NCI-H345 treated with DMSO at 0.1 percent for 48 hours (cell line): Measurements from ENCODE around the gene DDX20.

Experiments
- DNase-seq: peaks from one replicate; lab custom pipeline; 2025; ENCODE audit not compliant: unreplicated experiment; lab: John Stamatoyannopoulos, UW

The DDX20 gene

DNA sequence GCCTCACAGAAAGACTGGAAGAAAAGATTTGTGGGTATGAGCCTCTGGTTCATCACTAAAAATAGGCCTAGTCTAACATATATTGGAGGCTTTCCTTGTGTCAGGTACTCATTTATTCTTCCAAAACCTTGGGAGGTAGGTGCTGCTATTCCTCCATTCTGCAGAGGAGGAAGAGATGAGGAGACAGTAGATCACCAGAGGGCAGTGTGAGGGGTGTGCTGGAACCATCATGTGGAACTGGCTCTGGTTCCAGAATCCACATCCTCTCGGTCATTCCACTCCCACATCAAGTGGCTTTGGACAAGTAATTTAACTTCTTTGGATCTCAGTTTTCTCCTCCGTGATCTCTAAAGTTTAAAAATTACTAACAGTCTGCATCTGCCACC is 9.1 kb upstream of the DDX20 start:
- DNase-seq = no peak

DNA sequence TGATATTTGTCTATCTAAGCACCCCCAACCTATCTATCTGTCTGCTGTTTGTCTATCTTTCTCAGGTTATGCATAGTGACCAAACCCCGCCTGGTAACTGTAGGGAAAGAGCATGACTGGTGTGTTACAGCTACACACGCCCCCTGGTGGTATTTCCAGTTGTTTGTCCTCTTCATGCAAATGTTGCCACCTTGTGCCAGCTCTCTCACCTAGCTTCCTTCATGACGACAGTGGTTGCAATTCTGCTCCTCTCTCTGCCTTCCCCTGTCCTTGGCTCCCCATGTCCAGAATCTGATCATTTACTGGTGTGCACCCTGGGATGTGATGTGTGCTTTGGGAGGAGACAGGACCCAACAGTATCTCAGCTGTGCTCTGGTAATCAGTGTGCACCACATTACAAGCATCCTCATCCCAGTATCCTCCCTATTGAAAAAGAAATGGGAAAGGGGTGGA is 8.4 kb upstream of the DDX20 start:
- DNase-seq = no peak

DNA sequence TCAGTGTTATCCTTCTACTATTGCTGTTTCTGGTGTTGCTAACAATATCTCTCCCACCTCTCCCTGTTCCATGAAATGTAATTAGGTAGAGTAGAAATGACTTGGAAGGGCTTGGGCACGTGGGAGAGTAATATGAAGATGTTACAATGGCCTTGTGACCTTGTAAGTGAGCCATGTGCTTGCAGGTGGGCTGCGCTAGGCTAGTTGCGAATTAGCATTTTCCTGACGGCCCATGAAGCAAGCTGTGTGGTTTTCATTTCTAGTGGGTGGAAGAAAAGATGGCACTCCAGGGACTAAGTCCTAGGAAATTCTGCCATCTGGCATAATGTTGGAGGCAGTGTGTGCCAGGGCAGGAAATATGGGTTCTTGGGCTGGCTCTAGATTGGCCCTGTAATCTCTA is 7.8 kb upstream of the DDX20 start:
- no peak for DNase-seq

DNA sequence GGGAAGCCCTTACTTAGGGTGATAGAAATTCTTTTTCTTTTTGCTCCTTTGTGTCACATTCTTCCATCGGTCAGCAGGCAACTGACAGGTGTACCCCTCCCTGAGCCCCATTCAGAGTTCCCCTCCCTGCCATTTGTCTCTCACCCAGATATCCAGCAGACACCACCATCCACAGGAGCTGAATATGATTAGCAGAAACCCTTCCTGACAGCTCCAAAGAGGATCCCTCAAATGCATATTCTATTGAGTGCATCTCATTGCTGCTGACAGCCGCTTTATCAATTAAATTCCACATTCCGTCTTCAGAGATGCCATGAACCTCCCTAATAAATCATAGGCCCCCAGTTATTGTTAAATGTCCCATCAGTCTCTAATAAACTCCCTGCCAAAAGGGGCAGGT is 6.1 kb upstream of the DDX20 start:
- no peak for DNase-seq

DNA sequence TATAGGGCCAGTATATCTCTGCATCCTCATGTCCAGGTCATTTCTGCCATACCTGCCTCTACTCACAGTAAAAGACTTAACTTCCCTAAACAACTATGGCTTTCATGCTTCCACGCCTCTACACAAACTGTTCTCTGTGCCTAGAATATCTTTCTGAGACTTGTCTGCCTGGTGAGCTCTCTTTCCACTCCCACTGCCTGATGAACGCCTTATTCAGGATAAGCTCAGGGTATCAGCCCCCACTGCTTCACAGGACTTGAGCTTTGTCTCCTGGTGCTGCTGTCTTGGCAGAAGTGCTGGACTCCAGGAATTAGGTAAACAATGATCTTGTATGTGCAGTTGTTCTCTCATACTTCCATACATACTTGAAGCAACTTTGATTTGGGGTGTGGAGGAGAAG is 4.8 kb upstream of the DDX20 start:
- DNase-seq = no peak

DNA sequence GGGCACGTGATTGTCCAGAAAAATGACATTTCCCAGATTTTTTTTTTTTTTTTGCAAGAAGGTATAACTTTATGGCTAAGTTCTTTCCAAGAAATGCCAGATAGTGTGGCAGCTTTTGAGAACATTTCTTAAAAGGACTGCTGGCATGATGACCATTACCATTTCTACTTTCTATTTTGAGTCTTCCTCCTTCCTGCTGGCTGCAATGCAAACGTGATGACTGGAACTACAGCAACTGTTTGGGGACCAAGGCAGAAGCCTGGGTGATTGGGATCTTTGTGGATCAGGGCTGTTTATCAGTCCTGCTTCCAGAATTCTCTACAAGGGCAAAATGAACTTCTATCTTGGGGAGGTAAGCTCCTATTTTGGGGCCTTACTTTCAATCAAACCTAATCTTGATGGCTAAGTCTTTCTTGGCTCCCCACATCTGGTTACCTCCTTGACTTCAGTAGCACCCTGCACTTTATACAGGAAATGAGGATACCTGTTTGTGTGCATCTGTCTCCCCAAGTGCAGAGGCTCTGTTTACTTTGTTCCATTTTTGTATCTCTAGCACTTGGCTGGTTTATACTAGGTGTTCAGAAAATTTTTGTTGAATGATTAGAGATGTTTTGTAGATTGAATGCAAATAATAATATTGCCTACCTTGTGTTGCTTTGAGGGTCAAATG is 3.7 kb upstream of the DDX20 start:
- DNase-seq = no peak

DNA sequence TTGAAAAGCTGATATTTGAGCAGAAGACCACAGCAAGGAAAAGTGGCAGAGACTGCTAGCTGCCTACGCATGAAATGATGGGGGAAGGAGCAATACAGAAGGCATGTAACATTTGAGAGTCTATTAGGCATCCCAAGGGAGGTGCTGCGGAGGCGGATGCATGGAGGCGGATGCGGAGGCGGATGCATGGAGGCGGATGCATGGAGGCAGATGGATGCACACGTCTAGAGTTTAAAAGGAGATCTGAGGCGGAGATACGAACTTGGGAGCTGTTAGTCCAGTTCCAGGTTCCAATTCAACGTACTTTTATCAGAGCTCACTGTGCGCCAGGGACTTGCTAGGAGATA is 744 bp upstream of the DDX20 start:
- DNase-seq = peak; percentile 42

DNA sequence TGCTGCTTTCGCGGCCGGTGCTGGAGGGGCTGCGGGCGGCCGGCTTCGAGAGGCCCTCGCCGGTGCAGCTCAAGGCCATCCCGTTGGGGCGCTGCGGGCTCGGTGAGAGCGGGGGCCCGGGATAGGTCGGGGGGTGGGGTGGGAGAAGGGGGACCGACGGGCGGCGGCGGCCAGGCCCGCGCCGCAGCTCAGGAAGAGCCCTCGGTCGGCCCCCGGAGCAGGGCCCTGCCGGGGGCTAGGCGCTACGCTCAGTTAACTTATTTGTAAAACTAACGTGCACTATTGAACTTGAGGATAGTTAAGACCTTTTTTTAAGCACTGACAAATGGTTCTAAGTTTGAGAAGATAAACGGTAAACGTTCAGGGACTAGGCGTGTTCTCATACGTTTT is 418 bp downstream of the DDX20 start:
- no peak for DNase-seq

DNA sequence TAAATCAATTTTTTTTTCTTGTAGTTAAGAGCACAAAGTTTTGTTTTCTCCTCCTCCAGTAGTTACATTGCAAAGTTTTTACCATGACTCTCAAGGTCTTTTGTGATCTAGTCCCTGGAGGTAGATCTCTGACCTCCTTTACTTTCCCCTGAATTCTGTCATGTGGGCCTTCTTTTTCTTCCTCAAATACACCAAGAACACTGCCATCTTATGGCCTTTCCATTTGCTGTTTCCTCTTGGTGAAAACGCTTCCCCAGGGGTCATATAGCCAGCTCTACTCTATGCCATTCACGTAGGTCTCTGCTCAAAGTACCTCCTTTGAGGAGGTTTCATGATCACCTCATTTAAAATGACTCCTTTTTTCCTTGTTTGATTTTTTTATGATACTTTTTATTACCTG is 2.7 kb downstream of the DDX20 start:
- no peak for DNase-seq

DNA sequence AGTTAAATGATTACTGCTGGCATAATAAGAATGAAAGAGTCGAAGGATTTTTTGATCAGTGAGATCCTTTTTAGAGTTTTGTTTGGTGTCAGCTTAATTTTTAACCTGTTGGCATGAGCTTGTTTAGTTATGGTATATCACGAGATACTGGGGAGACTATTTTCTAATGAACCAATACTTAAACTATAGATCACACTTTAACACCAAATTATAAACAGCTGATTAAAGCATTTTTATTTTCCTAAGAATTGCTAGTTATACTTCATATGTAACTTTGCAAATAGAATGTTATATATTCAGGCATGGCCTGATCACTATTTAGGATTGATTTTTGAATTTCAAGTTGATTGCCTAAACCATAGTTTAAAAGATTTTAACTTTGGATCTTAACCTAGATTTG is 6.0 kb downstream of the DDX20 start:
- no peak for DNase-seq

DNA sequence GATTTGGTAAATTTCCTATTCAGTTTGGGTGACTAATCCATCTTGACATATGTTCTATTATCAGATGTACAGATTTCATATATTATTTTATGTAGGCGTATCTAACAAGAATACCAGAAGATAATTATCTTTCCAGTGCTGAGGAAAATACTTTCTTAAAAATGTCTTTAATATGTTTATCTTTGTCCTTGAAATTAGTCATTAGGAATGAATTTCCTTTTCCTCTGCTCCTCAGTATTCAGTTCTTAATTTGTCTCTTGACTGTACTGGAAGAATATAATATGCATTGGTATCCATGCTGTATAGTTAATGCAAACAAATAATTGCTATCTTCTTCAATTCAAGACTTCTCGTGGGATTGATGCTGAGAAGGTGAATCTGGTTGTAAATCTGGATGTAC is 6.6 kb downstream of the DDX20 start:
- DNase-seq = no peak

DNA sequence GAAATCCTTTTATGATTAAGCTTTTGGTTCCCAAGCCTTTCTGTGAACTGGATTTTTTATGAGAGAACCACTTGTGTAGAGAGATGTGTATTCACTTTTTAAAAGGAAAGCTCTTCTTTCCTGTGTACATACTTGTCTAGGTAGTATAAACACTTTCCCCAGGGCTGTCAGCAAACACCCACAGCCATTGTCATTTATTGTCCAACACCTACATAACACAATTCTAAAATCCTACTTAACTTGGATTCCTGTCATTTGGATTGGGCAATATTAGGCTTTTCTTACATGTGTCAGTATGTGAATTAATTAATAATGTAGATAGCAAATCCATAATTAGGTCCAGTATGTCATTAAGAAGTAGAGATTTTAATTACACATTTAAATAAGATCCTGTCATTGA is 12.3 kb downstream of the DDX20 start:
- DNase-seq = no peak

DNA sequence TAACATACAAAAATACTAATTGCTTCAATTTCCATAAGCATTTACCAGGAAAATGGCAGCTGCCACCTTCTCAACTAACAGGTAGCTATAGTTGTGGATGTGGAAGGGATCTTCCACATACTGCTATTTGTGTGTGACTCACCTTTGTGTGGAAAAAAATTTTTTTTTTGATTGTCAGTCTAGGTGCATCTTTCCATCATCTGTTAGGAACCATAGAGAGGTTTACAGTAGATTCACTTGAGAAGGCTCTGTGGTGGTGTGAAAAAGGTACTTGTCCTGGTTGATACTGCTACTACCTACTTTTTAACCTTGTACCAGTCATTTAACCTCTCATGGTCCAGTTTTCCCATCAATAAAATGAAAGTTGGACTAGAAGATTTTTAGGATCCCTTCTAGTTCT is 12.9 kb downstream of the DDX20 start:
- DNase-seq = no peak

DNA sequence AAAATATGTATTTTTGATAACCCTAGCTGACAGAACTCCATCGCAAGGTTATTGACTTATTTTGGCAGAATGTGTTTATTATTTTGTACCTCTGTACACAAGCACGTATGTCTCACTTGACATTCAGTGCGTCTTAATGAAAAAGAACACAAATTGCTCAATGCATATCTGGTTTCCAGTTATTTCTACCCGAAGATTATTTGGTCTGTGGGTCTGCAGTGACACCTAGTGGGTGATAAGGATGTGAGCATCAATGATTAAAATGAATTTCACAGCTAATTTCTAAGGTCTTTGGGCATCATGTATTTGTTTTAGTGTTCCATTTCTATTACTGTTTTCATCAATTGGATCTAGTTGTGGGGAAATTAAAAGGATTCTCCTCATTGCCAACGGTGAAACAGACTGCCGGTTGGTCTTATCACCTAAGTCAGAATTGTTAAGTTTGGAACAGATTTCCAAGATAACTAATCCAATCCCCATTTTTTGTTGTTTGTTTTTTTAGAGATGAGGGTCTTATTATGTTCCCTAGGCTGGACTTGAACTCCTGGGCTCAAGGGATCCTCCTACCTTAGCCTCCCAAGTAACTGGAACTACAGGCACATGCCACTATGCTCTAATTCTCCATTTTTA is 13.9 kb downstream of the DDX20 start:
- DNase-seq = peak; percentile 35

DNA sequence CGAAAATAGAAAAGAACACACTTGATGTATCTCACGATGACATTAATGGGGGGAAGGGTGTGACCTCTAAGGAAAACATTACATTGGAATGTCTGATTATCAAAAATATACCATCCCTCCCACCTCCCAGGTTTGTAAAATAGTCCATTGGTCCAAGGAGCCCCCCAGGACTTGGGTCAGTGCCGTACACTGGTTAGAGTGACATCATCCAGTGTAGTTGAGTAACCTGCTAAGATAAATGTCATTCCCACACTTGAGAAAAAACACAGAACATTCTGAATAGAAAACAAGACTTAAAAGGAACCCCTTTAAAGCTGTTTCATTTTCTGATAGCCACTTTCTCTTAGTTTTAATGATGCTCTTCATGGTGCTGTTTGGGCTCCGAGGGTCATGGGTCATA is 15.2 kb downstream of the DDX20 start:
- no peak for DNase-seq

DNA sequence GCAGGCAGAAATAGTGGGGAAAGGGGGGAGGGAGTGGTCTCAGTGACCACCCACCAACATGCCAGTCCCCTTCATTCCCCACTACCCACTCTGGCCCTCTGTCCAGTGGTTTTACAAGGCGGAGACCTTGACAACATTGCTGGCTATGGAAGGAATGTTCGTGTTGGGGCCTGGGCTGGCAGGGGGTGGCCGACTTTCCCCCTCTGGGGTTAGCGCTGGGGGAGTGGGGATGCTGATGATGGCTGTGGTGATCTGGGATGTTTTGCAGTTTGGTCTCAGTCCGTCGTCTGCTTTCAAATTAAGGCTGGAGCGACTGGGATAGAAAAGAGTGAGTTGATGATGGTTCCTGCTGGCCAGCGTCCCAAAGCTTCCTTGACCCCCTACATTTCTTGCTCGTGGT is 20.3 kb downstream of the DDX20 start:
- DNase-seq = no peak

DNA sequence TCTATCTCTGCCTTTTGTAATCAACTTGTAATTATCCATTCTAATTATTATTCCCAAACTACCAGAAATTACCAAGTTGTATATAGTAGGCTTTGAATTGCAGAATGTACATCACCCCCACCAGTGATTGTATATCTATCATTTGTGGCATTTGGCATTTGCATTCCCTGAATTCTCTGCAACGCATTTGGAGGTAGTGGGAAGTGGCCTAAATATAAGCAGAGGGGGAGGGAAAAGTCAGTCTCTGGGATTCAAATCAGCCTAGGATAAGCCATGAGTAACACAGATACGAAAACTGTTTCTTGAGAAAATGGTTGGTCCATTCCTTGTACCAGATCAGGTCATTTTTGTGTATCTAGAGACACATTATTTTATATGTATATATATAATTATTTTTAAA is 20.7 kb downstream of the DDX20 start:
- DNase-seq = no peak

DNA sequence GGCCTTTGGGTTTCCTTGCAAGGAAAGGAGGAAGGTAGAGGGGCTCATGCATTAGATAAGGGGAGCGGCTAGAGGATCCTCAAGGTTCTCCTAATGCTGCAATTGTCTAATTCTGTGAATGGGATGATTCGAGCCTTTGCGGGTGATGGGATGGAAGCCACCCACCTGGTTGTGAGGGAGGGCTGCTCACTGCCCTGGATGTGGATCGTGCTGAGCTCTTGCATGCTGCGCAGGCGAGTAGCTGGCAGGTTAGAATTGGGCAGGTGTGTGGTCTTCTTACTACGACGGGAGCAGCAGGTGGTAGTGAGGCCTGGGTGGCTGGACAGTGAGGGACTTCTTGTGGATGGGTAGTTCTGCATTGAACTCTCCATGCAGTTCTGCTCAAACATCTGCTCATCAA is 21.2 kb downstream of the DDX20 start:
- DNase-seq = no peak

DNA sequence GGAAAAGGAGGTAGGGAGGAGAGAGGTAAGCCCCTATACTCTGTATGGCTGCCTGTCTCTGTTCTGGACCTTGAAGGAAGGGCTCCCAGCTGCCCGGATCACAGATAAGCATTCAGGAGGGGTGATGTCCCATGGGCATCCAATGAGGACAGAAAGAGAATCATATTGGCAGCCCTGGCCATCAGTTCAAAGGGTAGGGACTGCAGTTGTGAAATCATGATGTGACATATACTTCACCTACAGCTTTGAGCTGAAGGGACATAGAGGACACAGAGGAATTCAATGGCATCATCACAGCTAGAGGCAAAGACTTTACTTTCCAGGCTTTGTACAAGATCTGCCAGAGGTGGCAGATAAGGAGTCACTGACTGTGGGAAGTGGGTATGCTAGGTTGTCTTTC is 21.6 kb downstream of the DDX20 start:
- DNase-seq = no peak

DNA sequence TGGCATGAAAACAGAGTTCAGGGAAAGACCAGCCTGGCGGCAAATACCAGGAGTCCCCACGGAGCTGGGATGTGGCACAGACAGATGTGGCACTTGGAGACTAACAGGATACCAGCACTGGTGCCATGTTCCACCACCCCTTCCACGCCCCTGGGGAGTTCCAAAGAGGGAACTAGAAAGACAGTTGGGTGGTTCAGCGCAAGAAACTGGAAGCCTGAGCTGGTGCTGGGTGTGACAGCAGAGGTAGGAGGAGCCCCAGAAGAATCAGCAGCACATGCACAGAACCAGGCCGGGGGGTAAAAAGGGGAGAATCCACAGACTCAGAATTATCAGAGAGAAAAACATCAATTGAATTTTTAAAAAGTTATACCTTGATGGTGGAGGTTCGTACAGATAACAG is 22.4 kb downstream of the DDX20 start:
- DNase-seq = no peak

DNA sequence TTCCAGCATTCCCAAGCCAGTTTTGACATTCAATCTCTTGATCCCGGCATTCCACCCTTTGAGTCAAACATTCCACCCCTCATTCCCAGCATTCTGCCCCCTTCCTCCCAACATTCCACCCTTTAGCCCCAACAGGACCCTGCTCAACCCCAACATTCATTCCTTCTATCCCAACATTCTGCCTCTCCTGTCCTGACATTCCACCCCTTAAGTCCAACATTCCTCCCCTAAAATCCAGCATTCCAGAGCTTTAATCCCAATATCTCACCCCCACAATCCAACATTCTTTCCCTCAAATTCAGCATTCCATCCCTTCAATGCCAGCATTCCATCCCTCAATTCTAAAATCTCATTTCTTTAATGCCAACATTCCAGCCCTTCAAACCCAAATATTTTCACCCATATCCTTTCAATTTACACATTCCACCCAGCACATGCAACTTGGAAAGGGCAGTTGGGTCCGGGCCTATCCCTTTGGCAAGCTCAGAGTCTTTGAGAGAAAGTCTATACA is 22.9 kb downstream of the DDX20 start:
- no peak for DNase-seq

DNA sequence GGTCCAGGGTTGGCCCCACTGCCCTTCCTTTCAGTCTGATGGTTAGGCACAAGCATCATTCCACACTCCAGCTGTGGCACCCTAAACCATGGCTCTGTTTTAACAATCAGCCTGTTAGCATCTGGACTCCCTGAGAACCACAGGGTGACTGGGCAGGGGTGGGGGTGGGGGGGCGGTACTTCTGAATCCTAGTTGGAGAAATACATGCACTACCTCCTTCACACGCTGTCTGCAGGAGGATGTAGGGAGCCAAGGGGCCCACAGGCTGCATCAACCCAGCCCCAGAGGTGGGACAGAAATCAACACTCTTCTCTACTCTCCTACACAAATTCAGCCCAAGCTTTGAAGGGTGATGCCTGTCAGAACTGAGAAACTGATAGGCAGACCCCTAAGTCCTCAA is 23.8 kb downstream of the DDX20 start:
- DNase-seq = no peak

DNA sequence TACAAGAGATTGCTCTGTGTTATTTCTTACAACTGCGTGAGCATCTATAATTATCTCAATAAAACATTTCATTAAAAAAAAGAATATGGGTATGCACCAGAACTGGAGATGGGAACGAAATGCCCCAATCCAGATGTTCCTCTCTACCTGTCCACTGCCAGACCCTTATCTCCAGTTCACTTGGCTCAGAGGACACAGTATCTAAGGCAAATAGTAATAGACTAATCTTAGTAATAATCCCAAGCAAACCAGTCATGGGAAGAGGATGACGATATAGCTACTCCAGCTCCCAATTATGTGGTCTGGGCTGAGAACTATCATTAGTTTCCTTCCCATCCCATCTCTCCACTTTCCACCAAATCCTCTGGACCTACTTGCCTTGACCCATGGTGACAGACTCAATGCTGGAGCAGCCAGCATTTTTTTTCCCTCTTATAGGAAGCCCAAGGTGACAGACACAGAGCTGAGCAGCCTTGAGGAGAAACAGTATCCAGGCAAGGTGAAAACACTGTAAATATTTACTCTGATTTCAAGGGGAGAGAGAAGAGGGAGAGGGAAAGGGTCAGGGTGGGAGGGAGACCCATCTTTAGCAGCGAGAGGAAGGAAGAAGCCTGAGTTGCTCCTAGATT is 28.7 kb downstream of the DDX20 start:
- no peak for DNase-seq
